ENCODE results near the gene ZMYND8.
"Not testable (repeated sequence)": the region's sequence is repeated elsewhere in the genome, so short reads cannot be mapped to it uniquely, and the experiment has no call there.

The ZMYND8 gene

DNA sequence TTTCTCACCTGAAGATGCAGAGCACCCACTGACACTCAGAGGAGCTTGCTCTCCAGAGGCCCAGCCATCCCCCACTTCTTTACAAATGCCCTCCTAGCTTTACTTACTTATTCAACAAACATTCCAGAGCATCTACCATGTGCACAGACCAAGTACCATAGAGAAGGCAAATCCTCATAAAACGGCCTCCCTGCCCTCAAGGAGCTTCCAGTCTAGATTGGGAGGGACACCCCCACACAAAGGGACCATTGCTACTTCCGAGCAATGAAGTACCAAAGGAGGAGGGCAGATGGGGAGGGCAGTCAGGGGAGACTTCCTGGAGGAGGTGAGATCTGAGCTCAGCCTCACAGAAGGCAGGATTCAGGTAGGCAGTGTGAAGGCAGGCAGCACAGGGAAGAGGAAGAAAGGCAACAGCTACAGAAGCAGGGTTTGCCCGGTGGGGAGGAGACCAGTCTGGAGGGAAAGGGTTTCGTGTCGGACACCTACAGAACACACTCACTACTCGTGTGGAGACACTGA, 108.0 kb downstream of the ZMYND8 start:
- Histone ChIP-seq H3K27ac (ENCODE audit: low read length) (no peak overlapping the region), H3K4me2 (ENCODE audit: insufficient read depth, low read length) (no peak overlapping the region), H4K20me1 (ENCODE audit: insufficient read depth, low read length) (peaks cover 11% of the 10 kb centered on the region), H3K79me2 (ENCODE audit: insufficient read depth, low read length) (0 out of 2 replicates have a peak, but pooled peaks cover 3% of the 10 kb centered on the region), H3K9me3 (ENCODE audit: insufficient read depth, low read length, severe bottlenecking) (no peaks in the 10 kb centered on the region), H3K27me3 (ENCODE audit: insufficient read depth, low read length, poor library complexity) (no peaks in the 10 kb centered on the region), H2AFZ (ENCODE audit: low read depth, low read length) (no peak overlapping the region), H3K4me1 (ENCODE audit: insufficient read depth, low read length) (no peaks in the 10 kb centered on the region), H3K9ac (ENCODE audit: low read depth, low read length) (no peak overlapping the region), H3K4me3 (ENCODE audit: low read depth in 1 of 2, low read length in 2 of 2) (no peak overlapping the region), H3K36me3 (ENCODE audit: insufficient read depth, low read length) (peaks cover 93% of the 10 kb centered on the region)
- ATAC-seq (ENCODE audit: insufficient read depth, low read depth) (no peak), DNase-seq (no peak)
- TF ChIP-seq, protein P1, sequence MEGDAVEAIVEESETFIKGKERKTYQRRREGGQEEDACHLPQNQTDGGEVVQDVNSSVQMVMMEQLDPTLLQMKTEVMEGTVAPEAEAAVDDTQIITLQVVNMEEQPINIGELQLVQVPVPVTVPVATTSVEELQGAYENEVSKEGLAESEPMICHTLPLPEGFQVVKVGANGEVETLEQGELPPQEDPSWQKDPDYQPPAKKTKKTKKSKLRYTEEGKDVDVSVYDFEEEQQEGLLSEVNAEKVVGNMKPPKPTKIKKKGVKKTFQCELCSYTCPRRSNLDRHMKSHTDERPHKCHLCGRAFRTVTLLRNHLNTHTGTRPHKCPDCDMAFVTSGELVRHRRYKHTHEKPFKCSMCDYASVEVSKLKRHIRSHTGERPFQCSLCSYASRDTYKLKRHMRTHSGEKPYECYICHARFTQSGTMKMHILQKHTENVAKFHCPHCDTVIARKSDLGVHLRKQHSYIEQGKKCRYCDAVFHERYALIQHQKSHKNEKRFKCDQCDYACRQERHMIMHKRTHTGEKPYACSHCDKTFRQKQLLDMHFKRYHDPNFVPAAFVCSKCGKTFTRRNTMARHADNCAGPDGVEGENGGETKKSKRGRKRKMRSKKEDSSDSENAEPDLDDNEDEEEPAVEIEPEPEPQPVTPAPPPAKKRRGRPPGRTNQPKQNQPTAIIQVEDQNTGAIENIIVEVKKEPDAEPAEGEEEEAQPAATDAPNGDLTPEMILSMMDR (IDR thresholded peaks at IDR 0.05; ENCODE audit: borderline replicate concordance, extremely low read depth, low read length, poor library complexity, severe bottlenecking) = no peak
- TF ChIP-seq EZH2 (IDR thresholded peaks at IDR 0.05; ENCODE audit: borderline replicate concordance, low read depth, low read length, severe bottlenecking) = no peak

DNA sequence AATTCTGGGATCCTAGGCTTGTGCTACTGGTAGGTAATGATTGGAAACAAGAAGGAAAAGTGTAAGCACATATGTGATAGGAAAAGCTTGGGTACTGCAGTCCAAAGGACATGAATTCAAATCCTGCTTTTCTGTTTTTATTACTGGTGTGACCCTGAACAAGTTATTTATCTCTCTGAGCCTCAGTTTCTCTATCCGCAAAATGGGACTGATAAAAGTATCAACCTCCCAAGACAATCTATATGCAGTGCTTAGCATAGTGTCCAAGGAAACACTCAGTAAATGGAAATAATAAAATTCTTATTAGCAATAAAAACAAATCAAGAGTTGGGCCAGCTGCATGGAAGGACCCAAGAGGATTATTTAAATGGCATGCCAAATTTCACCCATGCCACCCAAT, 108.5 kb downstream of the ZMYND8 start:
- peaks cover 93% of the 10 kb centered on the region for H3K36me3 ChIP-seq (ENCODE audit: insufficient read depth, low read length)
- no peaks in the 10 kb centered on the region for H3K9me3 ChIP-seq (ENCODE audit: insufficient read depth, low read length, severe bottlenecking)

DNA sequence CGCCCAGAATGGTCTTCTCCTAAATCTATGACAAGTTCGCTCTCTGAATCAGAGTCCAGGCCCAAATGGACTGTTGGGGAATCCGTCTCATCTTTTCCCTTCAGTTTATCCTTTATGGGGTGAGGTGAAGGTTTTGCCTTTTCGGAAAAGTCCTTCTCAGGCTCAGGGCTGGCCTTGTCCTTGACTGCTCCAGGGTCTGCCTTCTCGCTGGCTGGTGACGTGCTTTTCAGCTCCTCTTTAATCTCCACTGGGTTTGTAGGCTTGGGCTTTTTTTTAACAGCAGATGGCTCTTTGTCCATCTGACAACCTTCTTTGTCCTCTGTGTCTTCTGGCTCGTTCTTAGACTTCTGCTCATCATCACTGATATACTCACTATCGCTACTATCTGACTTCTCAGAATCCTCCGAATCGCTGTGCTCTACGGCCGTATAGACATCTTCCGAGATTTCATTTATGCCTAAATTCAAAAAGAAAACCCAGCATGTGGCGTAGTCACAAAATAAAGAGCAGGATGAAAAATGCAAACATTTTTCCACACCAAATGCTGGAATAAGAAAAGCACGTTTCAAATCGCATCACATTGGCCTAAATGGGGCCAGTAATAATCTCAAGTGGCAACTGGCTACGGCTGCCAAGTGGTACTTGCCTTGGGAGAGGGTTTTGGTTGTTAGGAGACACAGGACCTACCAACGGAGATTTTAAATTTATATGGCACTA, 110.3 kb downstream of the ZMYND8 start:
- Histone ChIP-seq H2AFZ (ENCODE audit: low read depth, low read length) (no peak overlapping the region), H3K9ac (ENCODE audit: low read depth, low read length) (no peak overlapping the region), H3K4me2 (ENCODE audit: insufficient read depth, low read length) (no peak overlapping the region), H3K9me3 (ENCODE audit: insufficient read depth, low read length, severe bottlenecking) (no peaks in the 10 kb centered on the region), H3K79me2 (ENCODE audit: insufficient read depth, low read length) (0 out of 2 replicates have a peak, but pooled peaks cover 3% of the 10 kb centered on the region), H4K20me1 (ENCODE audit: insufficient read depth, low read length) (peaks cover 19% of the 10 kb centered on the region), H3K27me3 (ENCODE audit: insufficient read depth, low read length, poor library complexity) (no peaks in the 10 kb centered on the region), H3K4me1 (ENCODE audit: insufficient read depth, low read length) (no peaks in the 10 kb centered on the region), H3K36me3 (ENCODE audit: insufficient read depth, low read length) (peaks cover 96% of the 10 kb centered on the region), H3K27ac (ENCODE audit: low read length) (no peak overlapping the region), H3K4me3 (ENCODE audit: low read depth in 1 of 2, low read length in 2 of 2) (no peak overlapping the region)
- TF ChIP-seq, protein P1 (IDR thresholded peaks at IDR 0.05; ENCODE audit: borderline replicate concordance, extremely low read depth, low read length, poor library complexity, severe bottlenecking) = no peak
- TF ChIP-seq EZH2 (IDR thresholded peaks at IDR 0.05; ENCODE audit: borderline replicate concordance, low read depth, low read length, severe bottlenecking) = no peak
- ATAC-seq (ENCODE audit: insufficient read depth, low read depth) (no peak), DNase-seq (no peak)

More for the DNA sequence above, 108.5 kb downstream of the ZMYND8 start:
- Histone ChIP-seq H3K79me2 (ENCODE audit: insufficient read depth, low read length) (0 out of 2 replicates have a peak, but pooled peaks cover 3% of the 10 kb centered on the region), H3K4me1 (ENCODE audit: insufficient read depth, low read length) (no peaks in the 10 kb centered on the region), H3K27me3 (ENCODE audit: insufficient read depth, low read length, poor library complexity) (no peaks in the 10 kb centered on the region), H3K27ac (ENCODE audit: low read length) (no peak overlapping the region), H2AFZ (ENCODE audit: low read depth, low read length) (no peak overlapping the region), H3K4me3 (ENCODE audit: low read depth in 1 of 2, low read length in 2 of 2) (no peak overlapping the region), H3K4me2 (ENCODE audit: insufficient read depth, low read length) (no peak overlapping the region), H3K9ac (ENCODE audit: low read depth, low read length) (no peak overlapping the region), H4K20me1 (ENCODE audit: insufficient read depth, low read length) (peaks cover 10% of the 10 kb centered on the region)
- ATAC-seq (ENCODE audit: insufficient read depth, low read depth) (no peak), DNase-seq (no peak)
- no peak for TF ChIP-seq EZH2 (IDR thresholded peaks at IDR 0.05; ENCODE audit: borderline replicate concordance, low read depth, low read length, severe bottlenecking)
- TF ChIP-seq, protein P1 (IDR thresholded peaks at IDR 0.05; ENCODE audit: borderline replicate concordance, extremely low read depth, low read length, poor library complexity, severe bottlenecking) = no peak

DNA sequence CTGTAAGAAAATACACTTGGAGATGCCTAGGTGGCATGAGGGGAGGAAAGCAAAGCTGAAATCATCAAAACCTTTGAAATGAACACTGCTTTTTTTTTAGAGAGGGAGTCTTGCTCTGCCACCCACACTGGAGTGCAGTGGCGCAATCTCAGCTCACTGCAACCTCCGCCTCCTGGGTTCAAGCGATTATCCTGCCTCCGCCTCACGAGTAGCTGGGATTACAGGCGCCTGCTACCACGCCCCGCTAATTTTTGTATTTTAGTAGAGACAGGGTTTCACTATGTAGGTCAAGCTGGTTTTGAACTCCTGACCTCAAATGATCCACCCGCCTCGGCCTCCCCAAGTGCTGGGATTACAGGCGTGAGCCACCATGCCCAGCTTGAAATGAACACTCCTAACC, 111.3 kb downstream of the ZMYND8 start:
- H3K9ac ChIP-seq (ENCODE audit: low read depth, low read length); H3K9me3 ChIP-seq (ENCODE audit: insufficient read depth, low read length, severe bottlenecking); DNase-seq; H2AFZ ChIP-seq (ENCODE audit: low read depth, low read length); H3K4me2 ChIP-seq (ENCODE audit: insufficient read depth, low read length); H3K4me3 ChIP-seq (ENCODE audit: low read depth in 1 of 2, low read length in 2 of 2); H3K27ac ChIP-seq (ENCODE audit: low read length); H3K4me1 ChIP-seq (ENCODE audit: insufficient read depth, low read length); ATAC-seq (ENCODE audit: insufficient read depth, low read depth); H3K79me2 ChIP-seq (ENCODE audit: insufficient read depth, low read length); H3K27me3 ChIP-seq (ENCODE audit: insufficient read depth, low read length, poor library complexity): not testable (repeated sequence)
- peaks cover 87% of the 10 kb centered on the region for H3K36me3 ChIP-seq (ENCODE audit: insufficient read depth, low read length)
- peaks cover 16% of the 10 kb centered on the region for H4K20me1 ChIP-seq (ENCODE audit: insufficient read depth, low read length)

All from DND-41 (cell line).